ENCODE measurements around the gene LRRC47. TPM values are rescaled to one million over a fixed set of nuclear protein-coding genes. Genes with fewer than 3 reads are reported as not detected.

The LRRC47 gene
- total and polyA plus RNA-seq, 2 of the 13 experiments (the other 11 are each of a cell fraction or from before 2014, with no cell fraction given) = 18.3 to 52.5 TPM

DNA sequence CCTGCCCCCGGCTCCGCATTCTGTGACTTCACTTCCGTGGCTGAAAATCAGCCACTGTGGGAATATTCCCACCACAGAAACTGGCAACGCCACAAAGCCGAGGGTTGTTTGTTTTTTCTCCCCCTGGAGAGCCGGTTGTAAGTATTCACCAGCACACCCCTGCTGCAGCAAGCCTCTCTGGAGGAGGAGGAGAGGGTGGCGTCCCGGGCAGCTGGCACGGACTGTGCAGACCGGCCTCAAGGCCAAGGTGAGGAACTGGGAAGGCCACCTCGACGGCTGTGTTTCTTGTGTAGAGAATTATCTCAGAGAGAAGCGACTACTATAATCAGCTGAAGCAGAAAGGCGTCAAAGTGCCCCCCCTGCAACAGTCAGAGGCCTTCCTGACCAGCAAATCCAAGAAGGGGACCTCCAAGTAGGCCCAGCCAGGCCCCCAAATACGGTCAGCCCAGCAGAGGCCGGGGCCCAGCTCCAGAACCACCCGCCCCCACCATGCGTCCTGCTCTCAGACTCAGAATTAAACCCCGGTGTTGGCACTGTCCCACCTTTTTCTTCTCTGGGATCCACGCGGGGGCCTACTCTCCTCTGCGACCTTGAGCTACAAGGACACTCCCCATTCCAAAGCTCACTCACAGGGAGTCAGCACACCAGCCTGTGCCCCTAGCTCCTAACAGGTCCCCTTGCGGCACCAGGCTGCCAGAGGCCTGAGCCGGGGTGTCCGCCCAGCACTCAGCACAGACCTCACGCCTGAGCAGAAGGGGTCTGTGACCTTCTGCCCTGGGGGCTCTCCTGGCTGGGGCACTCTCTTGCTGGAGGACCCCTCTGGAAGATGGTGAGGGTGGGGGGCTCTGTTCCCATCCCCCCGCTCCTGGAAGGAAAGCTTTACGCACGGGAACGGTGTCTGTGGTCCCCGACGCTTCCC is 24.9 kb downstream of the LRRC47 start (continued):
- TF ChIP-seq ZSCAN5A (CRISPR knock-in tag; IDR thresholded peaks at IDR 0.05; ENCODE audit: borderline replicate concordance) = no peak
- no peak for TF ChIP-seq ATF4 (CRISPR knock-in tag; IDR thresholded peaks at IDR 0.05)
- TF ChIP-seq AGO1 (IDR thresholded peaks at IDR 0.05; ENCODE audit: low read depth, low read length, poor library complexity, severe bottlenecking) = peak; percentile 48
- no peak for TF ChIP-seq LCORL (IDR thresholded peaks at IDR 0.05)
- 0 out of 2 replicates have a peak, but pooled peaks have one; percentile 14 for TF ChIP-seq LCORL (CRISPR knock-in tag; IDR thresholded peaks at IDR 0.05)
- TF ChIP-seq ZNF138 (CRISPR knock-in tag; IDR thresholded peaks at IDR 0.05; ENCODE audit: low read depth) = peak; percentile 78; the same call in 1 of the 2 replicates
- no peak for TF ChIP-seq ZNF441 (CRISPR knock-in tag; IDR thresholded peaks at IDR 0.05; ENCODE audit: borderline replicate concordance)
- no peak for TF ChIP-seq HDAC2 (CRISPR knock-in tag; IDR thresholded peaks at IDR 0.05)
- no peak for TF ChIP-seq ZNF251 (CRISPR knock-in tag; IDR thresholded peaks at IDR 0.05)
- no peak for TF ChIP-seq ZNF674 (CRISPR knock-in tag; IDR thresholded peaks at IDR 0.05; ENCODE audit: low read depth)
- TF ChIP-seq CCDC6 (CRISPR knock-in tag; IDR thresholded peaks at IDR 0.05) = no peak
- 0 out of 2 replicates have a peak, but pooled peaks have one; percentile 41 for TF ChIP-seq SMAD1 (CRISPR knock-in tag; IDR thresholded peaks at IDR 0.05; ENCODE audit: borderline replicate concordance, low read depth)
- no peak for TF ChIP-seq ZBTB3 (CRISPR knock-in tag; IDR thresholded peaks at IDR 0.05; ENCODE audit: borderline replicate concordance, low read depth)
- 0 out of 2 replicates have a peak, but pooled peaks have one; percentile 5 for TF ChIP-seq ZNF263 (CRISPR knock-in tag; IDR thresholded peaks at IDR 0.05)
- no peak for TF ChIP-seq ZBTB7A (CRISPR knock-in tag; IDR thresholded peaks at IDR 0.05)
- TF ChIP-seq ZNF576 (CRISPR knock-in tag; IDR thresholded peaks at IDR 0.05) = no peak
- TF ChIP-seq, protein P1, sequence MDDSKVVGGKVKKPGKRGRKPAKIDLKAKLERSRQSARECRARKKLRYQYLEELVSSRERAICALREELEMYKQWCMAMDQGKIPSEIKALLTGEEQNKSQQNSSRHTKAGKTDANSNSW (CRISPR knock-in tag; IDR thresholded peaks at IDR 0.05; ENCODE audit: borderline replicate concordance) = no peak
- TF ChIP-seq DNMT3B (CRISPR knock-in tag; conservative IDR thresholded peaks at IDR 0.05) = peak; percentile 60; the same call in 1 of the 2 replicates
- no peak for TF ChIP-seq GRHL1 (CRISPR knock-in tag; conservative IDR thresholded peaks at IDR 0.05)
- TF ChIP-seq MED1 (CRISPR knock-in tag; IDR thresholded peaks at IDR 0.05) = peak; percentile 41; the same call in 1 of the 2 replicates
